Choroid plexus epithelial cell (primary cell): ENCODE results near the gene CPNE8.

ENCODE experiments used
- DNase-seq: peaks from one replicate; pipeline ENCODE4 v3.0.0-alpha.2; 2010; ENCODE audit warnings: low read depth
- H3K4me3 ChIP-seq: 2 replicates; pipeline ENCODE4 v1.5.1; 2011; ENCODE audit warnings: low read depth, mild to moderate bottlenecking, control low read depth, low read length, moderate library complexity
- CTCF ChIP-seq: conservative IDR thresholded peaks from 2 replicates; pipeline ENCODE4 v1.5.1; 2011; ENCODE audit warnings: low read depth, mild to moderate bottlenecking, control low read depth, inconsistent platforms, low read length, moderate library complexity

Gene CPNE8

GRCh38 chr12:38811814-38812356 is 93.5 kb downstream of the CPNE8 start:
- no peak for TF ChIP-seq CTCF
- DNase-seq = no peak
- no peak overlapping the region for H3K4me3 ChIP-seq

DNA sequence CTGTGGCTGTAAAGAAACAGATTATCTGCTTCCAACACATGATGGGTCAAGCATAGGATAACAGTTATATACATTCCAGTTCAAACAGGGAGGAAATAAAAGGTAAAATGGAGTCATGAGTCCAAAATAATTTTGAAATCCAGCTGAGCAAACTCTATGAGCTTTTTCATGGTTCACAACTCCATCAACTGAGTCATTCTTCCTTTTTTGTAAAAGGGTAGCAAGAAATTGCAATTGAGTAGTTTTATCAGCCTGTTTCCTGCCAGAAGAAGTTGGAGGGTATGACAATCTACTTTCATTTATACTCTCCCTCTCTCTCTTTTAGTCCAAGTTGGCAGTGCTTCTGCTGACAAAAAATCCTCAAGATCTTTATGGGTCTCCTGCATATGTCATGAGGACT is 95.6 kb downstream of the CPNE8 start:
- no peak for TF ChIP-seq CTCF
- DNase-seq = no peak
- no peak overlapping the region for H3K4me3 ChIP-seq

GRCh38 chr12:38788106-38788505 is 117.3 kb downstream of the CPNE8 start:
- TF ChIP-seq CTCF = no peak
- H3K4me3 ChIP-seq = no peak overlapping the region
- DNase-seq = peak; percentile 4

- no peak for TF ChIP-seq CTCF
- no peak for DNase-seq
- no peak overlapping the region for H3K4me3 ChIP-seq
Observed at GRCh38 chr12:38785381-38785780, 120.0 kb downstream of the CPNE8 start.

DNA sequence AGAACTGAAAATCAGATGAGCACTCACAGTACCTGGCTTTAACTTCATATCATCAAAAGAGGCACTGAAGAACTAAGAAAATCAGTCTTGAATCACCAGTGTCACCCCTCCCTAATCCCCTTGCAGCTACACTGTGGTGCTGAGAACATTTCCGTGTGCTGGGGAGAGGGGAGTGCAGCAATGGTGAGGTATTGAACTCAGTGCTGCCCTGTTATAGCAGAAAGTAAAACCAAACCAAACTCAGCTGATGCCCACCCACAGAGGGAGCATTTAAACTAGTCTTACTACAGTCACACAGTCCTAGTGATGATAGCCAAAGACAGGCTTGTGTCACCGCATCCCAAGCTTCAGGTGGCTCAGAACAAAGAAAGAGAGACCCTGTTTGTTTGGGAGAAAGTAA is 122.1 kb downstream of the CPNE8 start:
- TF ChIP-seq CTCF = no peak
- no peak overlapping the region for H3K4me3 ChIP-seq
- no peak for DNase-seq

DNA sequence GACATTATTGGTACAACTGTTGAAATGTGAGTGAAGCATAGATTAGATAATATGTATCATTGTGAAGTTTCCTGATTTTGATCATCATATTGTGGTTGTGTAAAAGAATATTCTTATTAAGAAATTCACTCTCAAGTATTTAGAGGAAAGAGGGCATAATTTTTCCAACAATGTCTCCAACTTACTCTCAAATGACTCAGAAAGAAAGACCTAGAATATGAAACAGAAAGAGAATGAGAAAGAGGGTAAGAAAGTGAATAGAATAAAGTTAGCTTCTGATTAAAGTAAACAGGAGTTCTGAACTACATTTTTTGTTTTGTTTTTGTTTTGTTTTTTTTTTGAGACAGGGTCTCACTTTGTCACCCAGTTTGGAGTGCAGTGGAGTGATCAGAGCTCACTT is 123.0 kb downstream of the CPNE8 start:
- TF ChIP-seq CTCF = no peak
- no peak overlapping the region for H3K4me3 ChIP-seq
- DNase-seq = no peak

GRCh38 chr12:38776647-38777046 is 128.7 kb downstream of the CPNE8 start:
- H3K4me3 ChIP-seq = no peak overlapping the region
- DNase-seq = peak; percentile 4
- no peak for TF ChIP-seq CTCF
